ENCODE data around the gene ATP1B3. TPM values are rescaled to one million over a fixed set of nuclear protein-coding genes. Genes with fewer than 3 reads are reported as not detected.

The ATP1B3 gene
- total and polyA plus RNA-seq, 10 of the 15 experiments (the other 5 are each of a cell fraction or from before 2014, with no cell fraction given): 41.4 to 200 (median 94.0) TPM

GRCh38 chr3:141904203-141904602 is 27.8 kb downstream of the ATP1B3 start:
- SMC1A ChIA-PET (ENCODE audit: uncharacterized antibody, unreplicated experiment): interaction anchor here (0.6 to 1.0 kb wide), 3 partner anchors 8 to 27 kb away, joined by 3 read pairs; no protein-coding TSS in a partner anchor
- H3K27ac ChIP-seq (ENCODE audit: control insufficient read depth, insufficient read depth): no peak overlapping the region
- no peak overlapping the region for H2AFZ ChIP-seq (ENCODE audit: control insufficient read depth, low read depth, low read length)
- 2% methylated on average over 4 of the region's 4 CpGs for WGBS (ENCODE audit: insufficient coverage, insufficient replicate concordance, low lambda C conversion rate, missing lambda C conversion rate)
- intact Hi-C loops (cut with micrococcal nuclease; ENCODE audit: unreplicated experiment): no loop called here
- no peak overlapping the region for H3K4me2 ChIP-seq (ENCODE audit: control insufficient read depth, insufficient read depth)
- peaks cover 6 to 13% of the 10 kb centered on the region in 2 experiments for H3K36me3 ChIP-seq (ENCODE audit: control insufficient read depth in 2 of 2, insufficient read depth in 2 of 2, low read length in 1 of 2)
- peaks cover 14% of the 10 kb centered on the region for H3K79me2 ChIP-seq (ENCODE audit: control insufficient read depth, insufficient read depth, low read length)
- FAIRE-seq: no peak
- H3K9me3 ChIP-seq (replicated peaks; ENCODE audit: control insufficient read depth, insufficient read depth, low read length): peaks cover 8% of the 10 kb centered on the region; the same call in 2 of the 3 replicates
- RAD21 ChIA-PET (ENCODE audit: unreplicated experiment): no interaction called here
- POLR2A ChIA-PET: interaction anchor here (1.2 kb wide), 1 partner anchor 9 kb away, joined by 3 read pairs; no protein-coding TSS in a partner anchor
- H3K27me3 ChIP-seq (replicated peaks in 1 of 2; ENCODE audit: control insufficient read depth in 2 of 2, insufficient read depth in 2 of 2, low read length in 1 of 2): no peaks in the 10 kb centered on the region
- DNase-seq (ENCODE audit: low read depth, low spot score): no peak
- ATAC-seq: no peak
- H3K4me1 ChIP-seq (ENCODE audit: control insufficient read depth, insufficient read depth, low read length): no peaks in the 10 kb centered on the region
- in situ Hi-C loops (cut with MboI): no loop called here
- CTCF ChIA-PET: no interaction called here
- H3K4me3 ChIP-seq: no peak overlapping the region
- no peak overlapping the region for H3K9ac ChIP-seq (ENCODE audit: control insufficient read depth, insufficient read depth, low read length)
- BruUV-seq (replicated peaks): no TSS peak
- TF ChIP-seq NKRF (conservative IDR thresholded peaks at IDR 0.05) (no peak), NFXL1 (IDR thresholded peaks at IDR 0.05; ENCODE audit: borderline replicate concordance) (no peak), RB1 (IDR thresholded peaks at IDR 0.05; ENCODE audit: borderline replicate concordance) (no peak), SRF (IDR thresholded peaks at IDR 0.05; ENCODE audit: low read depth in 2 of 2, low read length in 2 of 2) (no peak), NBN (IDR thresholded peaks at IDR 0.05) (no peak), SMAD1 (IDR thresholded peaks at IDR 0.05; ENCODE audit: low read depth, partially characterized antibody) (no peak), NFYA (IDR thresholded peaks at IDR 0.05; ENCODE audit: borderline replicate concordance, low read depth, low read length) (no peak), PML (IDR thresholded peaks at IDR 0.05; ENCODE audit: low read length) (no peak), USF2 (IDR thresholded peaks at IDR 0.05; ENCODE audit: borderline replicate concordance, low read depth, low read length) (no peak), EP300 (IDR thresholded peaks at IDR 0.05; ENCODE audit: borderline replicate concordance in 1 of 2, control insufficient read depth in 1 of 2, low read depth in 2 of 2, low read length in 2 of 2) (no peak), ZBTB4 (CRISPR knock-in tag; IDR thresholded peaks at IDR 0.05) (no peak)
- H4K20me1 ChIP-seq (ENCODE audit: control insufficient read depth, insufficient read depth): no peaks in the 10 kb centered on the region

Data from GM12878 (cell line).